Loucy (cell line): ENCODE results near the gene SLC4A11.
A peak's percentile ranks its signal among the peaks of the same experiment; 100 is the strongest.

Source experiments
- H2AFZ ChIP-seq: fragments of 200-600 bp; sonication (generic); 2 replicates; pipeline ENCODE4 v1.6.0; 2016; ENCODE audit warnings: antibody characterized with exemption, mild to moderate bottlenecking, low read length, moderate library complexity
- H3F3A ChIP-seq: fragments of 200-600 bp; 2 replicates; pipeline ENCODE4 v1.6.0; 2016; ENCODE audit warnings: antibody characterized with exemption, low read depth, mild to moderate bottlenecking
- H3K27me3 ChIP-seq: fragments of 200-600 bp; sonication (generic); 2 replicates; pipeline ENCODE4 v1.6.1; 2014; ENCODE audit warnings: low read length, mild to moderate bottlenecking; ENCODE audit not compliant: insufficient read depth, poor library complexity, severe bottlenecking
- H3K36me3 ChIP-seq: fragments of 200-600 bp; sonication (generic); 2 replicates; pipeline ENCODE4 v1.6.1; 2016; ENCODE audit warnings: low read length; ENCODE audit not compliant: insufficient read depth
- H3K4me1 ChIP-seq: fragments of 200-600 bp; sonication (generic); 2 replicates; pipeline ENCODE4 v1.5.1; 2014; ENCODE audit warnings: low read length, mild to moderate bottlenecking; ENCODE audit not compliant: insufficient read depth, poor library complexity, severe bottlenecking
- H3K4me2 ChIP-seq: fragments of 200-600 bp; sonication (generic); 2 replicates; pipeline ENCODE4 v1.6.0; 2014; ENCODE audit warnings: antibody characterized with exemption, low read length, low read depth, mild to moderate bottlenecking; ENCODE audit not compliant: poor library complexity, severe bottlenecking
- H3K4me3 ChIP-seq: fragments of 200-600 bp; sonication (generic); 2 replicates; pipeline ENCODE4 v1.5.1; 2014; ENCODE audit warnings: low read length, mild to moderate bottlenecking, mixed read lengths; ENCODE audit not compliant: poor library complexity, severe bottlenecking
- H3K79me2 ChIP-seq: fragments of 200-600 bp; sonication (generic); 2 replicates; pipeline ENCODE4 v1.6.1; 2014; ENCODE audit warnings: low read length; ENCODE audit not compliant: insufficient read depth
- H3K9ac ChIP-seq: fragments of 200-600 bp; sonication (generic); 2 replicates; pipeline ENCODE4 v1.6.0; 2014; ENCODE audit warnings: mild to moderate bottlenecking, low read depth, low read length, moderate library complexity; ENCODE audit not compliant: poor library complexity, severe bottlenecking
- H3K9me2 ChIP-seq: fragments of 200-600 bp; sonication (generic); replicated peaks from 2 replicates; pipeline ENCODE4 v1.6.1; 2016; ENCODE audit warnings: low read depth, low read length, mixed read lengths
- H3K9me3 ChIP-seq: fragments of 200-600 bp; sonication (generic); 2 replicates; pipeline ENCODE4 v1.6.1; 2014; ENCODE audit warnings: mild to moderate bottlenecking, antibody characterized with exemption, low read length, low read depth; ENCODE audit not compliant: insufficient read depth
- H4K20me1 ChIP-seq: fragments of 200-600 bp; sonication (generic); 2 replicates; pipeline ENCODE4 v1.6.0; 2014; ENCODE audit warnings: antibody characterized with exemption, low read length, mild to moderate bottlenecking; ENCODE audit not compliant: insufficient read depth, poor library complexity, severe bottlenecking
- CTCF ChIP-seq: fragments of 200-600 bp; sonication (generic); conservative IDR thresholded peaks from 2 replicates; pipeline ENCODE4 v1.5.1; 2014; ENCODE audit warnings: mild to moderate bottlenecking, antibody characterized with exemption, low read length
- EZH2phosphoT487 ChIP-seq: fragments of 200-600 bp; IDR thresholded peaks from 2 replicates; pipeline ENCODE4 v1.6.1; 2018; ENCODE audit warnings: antibody characterized with exemption, mild to moderate bottlenecking, moderate library complexity, borderline replicate concordance

The SLC4A11 gene

GRCh38 chr20:3203315-3204123 is 35.5 kb downstream of the SLC4A11 start:
- H3K27me3 ChIP-seq, result no peaks in the 10 kb centered on the region
- H3K9me2 ChIP-seq, result no peaks in the 10 kb centered on the region
- peak overlapping the region; percentile 97 for H3K9ac ChIP-seq
- TF ChIP-seq EZH2phosphoT487 (no peak), CTCF (no peak)
- peaks cover 21% of the 10 kb centered on the region for H3K4me1 ChIP-seq
- H4K20me1 ChIP-seq, result peaks cover 15% of the 10 kb centered on the region
- H3K4me2 ChIP-seq, result peak overlapping the region; percentile 99
- H2AFZ ChIP-seq, result peak overlapping the region; percentile 95
- no peaks in the 10 kb centered on the region for H3F3A ChIP-seq
- H3K9me3 ChIP-seq, result no peaks in the 10 kb centered on the region
- H3K36me3 ChIP-seq, result peaks cover 10% of the 10 kb centered on the region; the same call in 1 of the 2 replicates
- peak overlapping the region; percentile 98 for H3K4me3 ChIP-seq
- peaks cover 31% of the 10 kb centered on the region for H3K79me2 ChIP-seq

- no peaks in the 10 kb centered on the region for H3K9me2 ChIP-seq
- H3K4me3 ChIP-seq, result peak overlapping the region; percentile 98
- no peaks in the 10 kb centered on the region for H3K27me3 ChIP-seq
- TF ChIP-seq CTCF (no peak), EZH2phosphoT487 (no peak)
- no peaks in the 10 kb centered on the region for H3K9me3 ChIP-seq
- H3K4me1 ChIP-seq, result peaks cover 16% of the 10 kb centered on the region
- H3K36me3 ChIP-seq, result peaks cover 10% of the 10 kb centered on the region; the same call in 1 of the 2 replicates
- H4K20me1 ChIP-seq, result peaks cover 15% of the 10 kb centered on the region
- H3F3A ChIP-seq, result no peaks in the 10 kb centered on the region
- H3K79me2 ChIP-seq, result peaks cover 30% of the 10 kb centered on the region
- no peak overlapping the region for H2AFZ ChIP-seq
- H3K9ac ChIP-seq, result peak overlapping the region; percentile 97
- H3K4me2 ChIP-seq, result peak overlapping the region; percentile 99
Measured at GRCh38 chr20:3202965-3203314, 36.0 kb downstream of the SLC4A11 start.

- Histone ChIP-seq H3K9ac (no peak overlapping the region), H3K36me3 (peaks cover 22% of the 10 kb centered on the region; the same call in 1 of the 2 replicates), H3K4me3 (no peak overlapping the region), H3K9me3 (no peaks in the 10 kb centered on the region), H2AFZ (no peak overlapping the region), H3K9me2 (no peaks in the 10 kb centered on the region), H3K4me1 (peaks cover 15% of the 10 kb centered on the region), H3K27me3 (no peaks in the 10 kb centered on the region), H3K4me2 (no peak overlapping the region), H3F3A (no peaks in the 10 kb centered on the region), H3K79me2 (peaks cover 33% of the 10 kb centered on the region), H4K20me1 (peaks cover 15% of the 10 kb centered on the region)
- TF ChIP-seq EZH2phosphoT487 (no peak), CTCF (no peak; the same call in 1 of the 2 replicates)
Measured at GRCh38 chr20:3199976-3200755, 38.8 kb downstream of the SLC4A11 start.
